ENCODE results near the gene NPAS3.

The NPAS3 gene

GRCh38 chr14:33014710-33015109 is 76.0 kb downstream of the NPAS3 start:
- Histone ChIP-seq H3K27ac (ENCODE audit: low read length) (no peak overlapping the region), H3K4me1 (ENCODE audit: low read length) (no peaks in the 10 kb centered on the region), H4K20me1 (ENCODE audit: insufficient read depth, low read length) (no peaks in the 10 kb centered on the region), H3K36me3 (replicated peaks; ENCODE audit: insufficient read depth, low read length) (no peaks in the 10 kb centered on the region), H3K27me3 (replicated peaks; ENCODE audit: insufficient read depth, low read length) (no peaks in the 10 kb centered on the region), H3K9me2 (replicated peaks; ENCODE audit: insufficient read depth, low read length) (no peaks in the 10 kb centered on the region), H3K9ac (ENCODE audit: low read length) (no peak overlapping the region), H3K4me2 (ENCODE audit: low read depth, low read length) (no peak overlapping the region), H3K9me3 (replicated peaks; ENCODE audit: insufficient read depth, low read length) (no peaks in the 10 kb centered on the region), H3K4me3 (ENCODE audit: low read length) (no peak overlapping the region), H3K79me2 (ENCODE audit: low read length) (no peaks in the 10 kb centered on the region), H2AFZ (ENCODE audit: low read length) (no peak overlapping the region), H3F3A (ENCODE audit: insufficient read depth, low read length) (no peaks in the 10 kb centered on the region)
- TF ChIP-seq, protein P1, sequence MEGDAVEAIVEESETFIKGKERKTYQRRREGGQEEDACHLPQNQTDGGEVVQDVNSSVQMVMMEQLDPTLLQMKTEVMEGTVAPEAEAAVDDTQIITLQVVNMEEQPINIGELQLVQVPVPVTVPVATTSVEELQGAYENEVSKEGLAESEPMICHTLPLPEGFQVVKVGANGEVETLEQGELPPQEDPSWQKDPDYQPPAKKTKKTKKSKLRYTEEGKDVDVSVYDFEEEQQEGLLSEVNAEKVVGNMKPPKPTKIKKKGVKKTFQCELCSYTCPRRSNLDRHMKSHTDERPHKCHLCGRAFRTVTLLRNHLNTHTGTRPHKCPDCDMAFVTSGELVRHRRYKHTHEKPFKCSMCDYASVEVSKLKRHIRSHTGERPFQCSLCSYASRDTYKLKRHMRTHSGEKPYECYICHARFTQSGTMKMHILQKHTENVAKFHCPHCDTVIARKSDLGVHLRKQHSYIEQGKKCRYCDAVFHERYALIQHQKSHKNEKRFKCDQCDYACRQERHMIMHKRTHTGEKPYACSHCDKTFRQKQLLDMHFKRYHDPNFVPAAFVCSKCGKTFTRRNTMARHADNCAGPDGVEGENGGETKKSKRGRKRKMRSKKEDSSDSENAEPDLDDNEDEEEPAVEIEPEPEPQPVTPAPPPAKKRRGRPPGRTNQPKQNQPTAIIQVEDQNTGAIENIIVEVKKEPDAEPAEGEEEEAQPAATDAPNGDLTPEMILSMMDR (IDR thresholded peaks at IDR 0.05; ENCODE audit: low read length), result no peak
- no peak for TF ChIP-seq EZH2phosphoT487 (IDR thresholded peaks at IDR 0.05; ENCODE audit: low read length)
- TF ChIP-seq EZH2 (optimal IDR thresholded peaks at IDR 0.05; ENCODE audit: low read depth, low read length), result no peak
- DNase-seq, result no peak

DNA sequence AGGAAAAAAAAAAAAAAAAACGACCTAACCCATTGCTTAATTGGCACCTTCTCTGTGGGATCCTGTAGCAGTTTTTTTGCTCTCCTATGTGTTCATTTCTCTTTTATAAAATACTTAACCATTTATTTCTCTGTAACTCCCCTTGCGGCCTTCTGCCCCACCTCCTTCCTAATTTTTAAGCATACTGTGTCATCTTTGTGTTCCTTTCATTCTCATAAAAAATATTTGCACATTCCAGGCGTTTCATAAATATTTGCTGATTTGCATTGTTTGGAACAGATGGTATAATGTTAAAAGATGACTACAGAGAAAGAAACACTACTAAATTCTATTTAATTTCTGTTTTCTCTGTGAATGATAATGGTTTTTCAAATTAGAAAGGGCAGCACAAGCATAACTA is 77.9 kb downstream of the NPAS3 start:
- no peak overlapping the region for H3K4me3 ChIP-seq (ENCODE audit: low read length)
- no peaks in the 10 kb centered on the region for H3K27me3 ChIP-seq (replicated peaks; ENCODE audit: insufficient read depth, low read length)
- H3K9ac ChIP-seq (ENCODE audit: low read length), result no peak overlapping the region
- no peak overlapping the region for H2AFZ ChIP-seq (ENCODE audit: low read length)
- no peak for DNase-seq
- no peaks in the 10 kb centered on the region for H3K79me2 ChIP-seq (ENCODE audit: low read length)
- no peaks in the 10 kb centered on the region for H3K4me1 ChIP-seq (ENCODE audit: low read length)
- no peaks in the 10 kb centered on the region for H3F3A ChIP-seq (ENCODE audit: insufficient read depth, low read length)
- H3K9me3 ChIP-seq (replicated peaks; ENCODE audit: insufficient read depth, low read length), result no peaks in the 10 kb centered on the region
- H3K9me2 ChIP-seq (replicated peaks; ENCODE audit: insufficient read depth, low read length), result no peaks in the 10 kb centered on the region
- H3K4me2 ChIP-seq (ENCODE audit: low read depth, low read length), result no peak overlapping the region
- no peak overlapping the region for H3K27ac ChIP-seq (ENCODE audit: low read length)
- H3K36me3 ChIP-seq (replicated peaks; ENCODE audit: insufficient read depth, low read length), result no peaks in the 10 kb centered on the region
- no peak for TF ChIP-seq EZH2phosphoT487 (IDR thresholded peaks at IDR 0.05; ENCODE audit: low read length)
- TF ChIP-seq, protein P1 (IDR thresholded peaks at IDR 0.05; ENCODE audit: low read length), result no peak
- no peak for TF ChIP-seq EZH2 (optimal IDR thresholded peaks at IDR 0.05; ENCODE audit: low read depth, low read length)
- no peaks in the 10 kb centered on the region for H4K20me1 ChIP-seq (ENCODE audit: insufficient read depth, low read length)

DNA sequence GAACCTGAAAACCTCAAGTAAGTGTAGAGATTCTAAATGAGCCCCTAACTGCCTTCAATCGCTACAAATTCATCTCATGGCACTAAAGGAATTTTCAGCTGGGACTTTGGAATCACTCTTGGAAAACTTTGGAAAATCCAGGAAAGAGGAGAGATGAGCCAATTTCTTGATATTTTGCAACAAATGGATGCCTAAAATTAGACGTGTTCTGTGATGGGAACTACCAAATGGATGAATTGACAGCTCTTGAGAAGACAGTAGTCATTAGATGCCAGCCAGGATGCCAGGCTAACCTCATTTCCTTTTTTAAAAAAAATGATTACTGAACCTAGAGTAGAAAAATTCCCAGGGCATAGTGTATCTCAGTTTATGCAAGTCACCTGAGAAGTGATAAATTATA is 78.3 kb downstream of the NPAS3 start:
- H3K9ac ChIP-seq (ENCODE audit: low read length), result no peak overlapping the region
- TF ChIP-seq EZH2phosphoT487 (IDR thresholded peaks at IDR 0.05; ENCODE audit: low read length) (no peak), EZH2 (optimal IDR thresholded peaks at IDR 0.05; ENCODE audit: low read depth, low read length) (no peak)
- TF ChIP-seq, protein P1 (IDR thresholded peaks at IDR 0.05; ENCODE audit: low read length), result no peak
- H2AFZ ChIP-seq (ENCODE audit: low read length), result no peak overlapping the region
- H3K27ac ChIP-seq (ENCODE audit: low read length), result no peak overlapping the region
- H3K27me3 ChIP-seq (replicated peaks; ENCODE audit: insufficient read depth, low read length), result no peaks in the 10 kb centered on the region
- no peak for DNase-seq
- H3K9me3 ChIP-seq (replicated peaks; ENCODE audit: insufficient read depth, low read length), result no peaks in the 10 kb centered on the region
- no peaks in the 10 kb centered on the region for H4K20me1 ChIP-seq (ENCODE audit: insufficient read depth, low read length)
- no peak overlapping the region for H3K4me2 ChIP-seq (ENCODE audit: low read depth, low read length)
- H3F3A ChIP-seq (ENCODE audit: insufficient read depth, low read length), result no peaks in the 10 kb centered on the region
- H3K9me2 ChIP-seq (replicated peaks; ENCODE audit: insufficient read depth, low read length), result no peaks in the 10 kb centered on the region
- H3K4me1 ChIP-seq (ENCODE audit: low read length), result no peaks in the 10 kb centered on the region
- H3K4me3 ChIP-seq (ENCODE audit: low read length), result no peak overlapping the region
- H3K79me2 ChIP-seq (ENCODE audit: low read length), result no peaks in the 10 kb centered on the region
- H3K36me3 ChIP-seq (replicated peaks; ENCODE audit: insufficient read depth, low read length), result no peaks in the 10 kb centered on the region
